OCI-LY1 (cell line): ENCODE data around the gene CAPN15.

Source experiments
- CTCF ChIP-seq: fragments of 200-600 bp; sonication (generic), shearing (Covaris generic); IDR thresholded peaks from 2 replicates; pipeline ENCODE4 v1.5.1; 2017; ENCODE audit warnings: mild to moderate bottlenecking, antibody characterized with exemption, low read length, moderate library complexity, mixed read lengths
- EZH2 ChIP-seq: fragments of 200-600 bp; sonication (generic), shearing (Covaris generic); IDR thresholded peaks from 2 replicates; pipeline ENCODE4 v1.8.0; 2017; ENCODE audit warnings: borderline replicate concordance, mixed run types, mild to moderate bottlenecking, antibody characterized with exemption, low read length, moderate library complexity, mixed read lengths

- TF ChIP-seq EZH2 (no peak), CTCF (no peak)
These were observed 29.1 kb downstream of the CAPN15 start for GRCh38 chr16:556474-557173.
